Sigmoid colon (tissue), 7 donors: ENCODE measurements around the gene PNKD. TPM values are rescaled to one million over a fixed set of nuclear protein-coding genes. Genes with fewer than 3 reads are reported as not detected.

Source experiments
- DNase-seq: peaks from one replicate; pipeline ENCODE4 v3.0.0-alpha.2; 2019
- H3K27ac ChIP-seq, 4 donors: fragments of 200-600 bp; sonication (generic); one replicate each; pipeline ENCODE4 v1.5.1; 2016 to 2019; ENCODE audit warnings: mild to moderate bottlenecking in 1 of 4
- H3K27me3 ChIP-seq, 3 donors: fragments of 200-600 bp; sonication (generic); one replicate each; pipeline ENCODE4 v1.5.1; 2019; ENCODE audit warnings: mild to moderate bottlenecking in 1 of 3
- H3K36me3 ChIP-seq, 4 donors: fragments of 200-600 bp; sonication (generic); one replicate each; pipeline ENCODE4 v1.5.1; 2016 to 2019
- H3K4me1 ChIP-seq, 4 donors: fragments of 200-600 bp; sonication (generic); one replicate each; pipeline ENCODE4 v1.5.1; 2017 to 2019
- H3K4me3 ChIP-seq, 4 donors: fragments of 200-600 bp; sonication (generic); one replicate each; pipeline ENCODE4 v1.5.1; 2017 to 2019; ENCODE audit warnings: mild to moderate bottlenecking in 2 of 4, moderate library complexity in 1 of 4
- H3K9me3 ChIP-seq, 4 donors: fragments of 200-600 bp in 3 of 4; sonication (generic) in 3 of 4; one replicate each; pipeline versions ENCODE4 v1.5.1 to v1.6.1; 2013 to 2019
- CTCF ChIP-seq, 4 experiments: fragments of 450-650 bp in 3 of 4; fragments of 200-600 bp in 1 of 4; IDR thresholded peaks; one replicate each; pipeline ENCODE4 v1.5.1; 2016 to 2019; ENCODE audit warnings: antibody characterized with exemption in 4 of 4, mild to moderate bottlenecking in 3 of 4, moderate library complexity in 2 of 4
- EP300 ChIP-seq, 4 donors: sonication (generic); formaldehyde crosslinking; IDR thresholded peaks; one replicate each; pipeline ENCODE4 v1.6.1; 2017; ENCODE audit warnings: antibody characterized with exemption in 4 of 4
- POLR2A ChIP-seq, 2 donors: fragments of 450-650 bp; IDR thresholded peaks; one replicate each; pipeline ENCODE4 v1.6.1; 2016; ENCODE audit warnings: antibody characterized with exemption in 2 of 2, mild to moderate bottlenecking in 2 of 2, moderate library complexity in 2 of 2
- POLR2AphosphoS5 ChIP-seq, 4 donors: sonication (generic); formaldehyde crosslinking; IDR thresholded peaks; one replicate each; pipeline ENCODE4 v1.6.1; 2017; ENCODE audit warnings: antibody characterized with exemption in 4 of 4
- WGBS, 2 donors: extraction: QIAGEN DNeasy Blood & Tissue Kit; methylation state at CpG; one replicate each; pipeline ENCODE4 v1.1.7; 2013; 5-methylcytosine and 5-hydroxymethylcytosine counted together
- intact Hi-C: fragments of 100-400 bp; cut with DNase I; formaldehyde crosslinking; loops from one replicate; pipeline ENCODE4 v1.15.1; 2023
- polyA plus RNA-seq, 3 donors: library from polyadenylated mRNA; stranded (reverse); fragments of 200-250 nt; gene quantifications; one replicate each; pipeline ENCODE4 v1.2.3, GENCODE V29; 2013
- total RNA-seq, 4 donors: library from RNA; depleted of rRNA; stranded (reverse); fragments of >200 nt; gene quantifications; one replicate each; pipeline ENCODE4 v1.1.0, GENCODE V29; 2016
- donor health status: healthy with polysubstance abuse.
- donor health status: Bipolar disorder and iron deficiency.
- donor health status: healthy.

The PNKD gene
- total and polyA plus RNA-seq, 7 donors = 46.8 to 199 (median 95.1) TPM

- Histone ChIP-seq H3K36me3 (no peaks in the 10 kb centered on the region), H3K4me1 (peaks cover 0 to 30% (median 21%) of the 10 kb centered on the region in 4 donors), H3K4me3 (peak overlapping the region in 3 of 4 donors; percentile 44 to 55 (median 54)), H3K27me3 (no peaks in the 10 kb centered on the region), H3K27ac (peak overlapping the region; percentile 77 to 87 (median 82)), H3K9me3 (peaks cover 0 to 5% (median 4%) of the 10 kb centered on the region in 4 donors)
- WGBS, 2 donors = 90% methylated on average over 9 of the region's 9 CpGs
- DNase-seq = no peak
- intact Hi-C loops = loop anchor here (5.0 kb wide), 1 partner anchor 75 kb away; the partner anchor contains the start of gene TMBIM1
- TF ChIP-seq EP300 (IDR thresholded peaks at IDR 0.05) = no peak
- no peak for TF ChIP-seq CTCF (IDR thresholded peaks at IDR 0.05)
- TF ChIP-seq POLR2A (IDR thresholded peaks at IDR 0.05) = no peak
These were observed 96.5 kb downstream of the PNKD start for GRCh38 chr2:218366621-218367414.

GRCh38 chr2:218367415-218368149 is 97.3 kb downstream of the PNKD start:
- Histone ChIP-seq H3K36me3 (no peaks in the 10 kb centered on the region), H3K4me3 (peak overlapping the region; percentile 39 to 55 (median 49)), H3K27ac (peak overlapping the region; percentile 77 to 87 (median 82)), H3K4me1 (peaks cover 0 to 30% (median 21%) of the 10 kb centered on the region in 4 donors), H3K9me3 (peaks cover 0 to 5% (median 4%) of the 10 kb centered on the region in 4 donors), H3K27me3 (no peaks in the 10 kb centered on the region)
- intact Hi-C loops = loop anchor here (2.0 to 5.0 kb wide), 3 partner anchors 29 to 75 kb away; partner anchors contain the start of gene TMBIM1
- WGBS, 2 donors = 3% methylated on average over 60 of the region's 60 CpGs
- TF ChIP-seq EP300 (IDR thresholded peaks at IDR 0.05) (peak in 1 of 4 donors; percentile 41), POLR2AphosphoS5 (IDR thresholded peaks at IDR 0.05) (peak; percentile 90 to 97 (median 96)), CTCF (IDR thresholded peaks at IDR 0.05) (no peak), POLR2A (IDR thresholded peaks at IDR 0.05) (peak; percentile 81 to 89)
- peak; percentile 94 for DNase-seq

- Histone ChIP-seq H3K27ac (peak overlapping the region; percentile 77 to 87 (median 82)), H3K9me3 (peaks cover 0 to 5% (median 4%) of the 10 kb centered on the region in 4 donors), H3K4me3 (peak overlapping the region; percentile 39 to 55 (median 49)), H3K4me1 (peaks cover 0 to 30% (median 21%) of the 10 kb centered on the region in 4 donors), H3K27me3 (no peaks in the 10 kb centered on the region), H3K36me3 (no peaks in the 10 kb centered on the region)
- no peak for DNase-seq
- TF ChIP-seq CTCF (IDR thresholded peaks at IDR 0.05) (no peak), POLR2A (IDR thresholded peaks at IDR 0.05) (no peak), EP300 (IDR thresholded peaks at IDR 0.05) (no peak), POLR2AphosphoS5 (IDR thresholded peaks at IDR 0.05) (no peak)
- 50 to 53% methylated on average over 21 of the region's 21 CpGs for WGBS, 2 donors
- intact Hi-C loops = loop anchor here (2.0 to 5.0 kb wide), 3 partner anchors 29 to 76 kb away; partner anchors contain the start of gene TMBIM1
These were observed 97.8 kb downstream of the PNKD start for GRCh38 chr2:218368150-218368528.

GRCh38 chr2:218368621-218369153 is 98.4 kb downstream of the PNKD start:
- Histone ChIP-seq H3K27me3 (no peaks in the 10 kb centered on the region), H3K4me3 (peak overlapping the region in 3 of 4 donors; percentile 44 to 55 (median 54)), H3K9me3 (peaks cover 0 to 5% (median 4%) of the 10 kb centered on the region in 4 donors), H3K4me1 (peaks cover 0 to 30% (median 21%) of the 10 kb centered on the region in 4 donors), H3K27ac (peak overlapping the region; percentile 77 to 87 (median 82)), H3K36me3 (no peaks in the 10 kb centered on the region)
- intact Hi-C loops = loop anchor here (2.0 to 5.0 kb wide), 3 partner anchors 28 to 76 kb away; partner anchors contain the start of gene TMBIM1
- TF ChIP-seq EP300 (IDR thresholded peaks at IDR 0.05) (no peak), CTCF (IDR thresholded peaks at IDR 0.05) (peak in 1 of 4 experiments; percentile 24), POLR2AphosphoS5 (IDR thresholded peaks at IDR 0.05) (peak; percentile 41 to 66 (median 54))
- WGBS, 2 donors = 28 to 47% methylated on average over 27 of the region's 27 CpGs
- DNase-seq = peak; percentile 88
